Keratinocyte (primary cell): ENCODE measurements around the gene ANKRD27. TPM values are rescaled to one million over a fixed set of nuclear protein-coding genes. Genes with fewer than 3 reads are reported as not detected.

Experiments
- DNase-seq: peaks from one replicate; pipeline ENCODE4 v3.0.0-alpha.2; 2011; ENCODE audit warnings: low read depth, missing footprints, low spot score
- FAIRE-seq: peaks from 2 replicates; lab custom pipeline; 2011; peaks lifted over from hg19 to GRCh38; lab: Jason Lieb, UNC
- H2AFZ ChIP-seq: 2 replicates; pipeline ENCODE4 v1.6.0; 2012; ENCODE audit warnings: low read length, control low read depth, inconsistent platforms; ENCODE audit not compliant: control insufficient read depth
- H3K27ac ChIP-seq: 2 replicates; pipeline ENCODE4 v1.5.1; 2011; ENCODE audit warnings: low read length; ENCODE audit not compliant: control insufficient read depth, insufficient read depth
- H3K27me3 ChIP-seq: 3 replicates; pipeline ENCODE4 v1.6.0; 2011; ENCODE audit warnings: low read length; ENCODE audit not compliant: control insufficient read depth, insufficient read depth; ENCODE audit errors: extremely low read depth
- H3K36me3 ChIP-seq, 2 experiments: 2 replicates in 1 of 2; 3 replicates in 1 of 2; pipeline ENCODE4 v1.5.1; 2011; ENCODE audit warnings: low read length in 2 of 2, mild to moderate bottlenecking in 1 of 2; ENCODE audit not compliant: control insufficient read depth in 2 of 2, insufficient read depth in 2 of 2; ENCODE audit errors: extremely low read depth in 1 of 2
- H3K4me1 ChIP-seq: 3 replicates; pipeline ENCODE4 v1.5.1; 2011; ENCODE audit warnings: low read length; ENCODE audit not compliant: control insufficient read depth, insufficient read depth; ENCODE audit errors: extremely low read depth
- H3K4me2 ChIP-seq: 3 replicates; pipeline ENCODE4 v1.6.0; 2011; ENCODE audit warnings: low read depth, low read length; ENCODE audit not compliant: control insufficient read depth, insufficient read depth; ENCODE audit errors: extremely low read depth
- H3K4me3 ChIP-seq, 3 experiments: fragments of 200-600 bp in 1 of 3; sonication (generic) in 1 of 3; 2 replicates in 2 of 3; 3 replicates in 1 of 3; pipeline ENCODE4 v1.5.1; 2011 to 2016; ENCODE audit warnings: low read length in 3 of 3, mild to moderate bottlenecking in 3 of 3, control low read depth in 2 of 3, inconsistent platforms in 1 of 3, low read depth in 1 of 3, mixed read lengths in 1 of 3, mixed run types in 1 of 3, moderate library complexity in 1 of 3; ENCODE audit not compliant: control insufficient read depth in 2 of 3, insufficient read depth in 2 of 3; ENCODE audit errors: extremely low read depth in 1 of 3
- H3K79me2 ChIP-seq: 2 replicates; pipeline ENCODE4 v1.6.0; 2012; ENCODE audit warnings: low read length; ENCODE audit not compliant: control insufficient read depth, insufficient read depth
- H3K9ac ChIP-seq: 3 replicates; pipeline ENCODE4 v1.6.0; 2011; ENCODE audit warnings: low read length; ENCODE audit not compliant: control insufficient read depth, insufficient read depth; ENCODE audit errors: extremely low read depth
- H3K9me1 ChIP-seq: 3 replicates; pipeline ENCODE4 v1.6.0; 2011; ENCODE audit warnings: low read length; ENCODE audit not compliant: control insufficient read depth, insufficient read depth; ENCODE audit errors: extremely low read depth
- H3K9me3 ChIP-seq: 2 replicates; pipeline ENCODE4 v1.5.1; 2012; ENCODE audit warnings: low read depth, low read length; ENCODE audit not compliant: control insufficient read depth
- H4K20me1 ChIP-seq: 3 replicates; pipeline ENCODE4 v1.6.0; 2011; ENCODE audit warnings: low read length; ENCODE audit not compliant: control insufficient read depth, insufficient read depth; ENCODE audit errors: extremely low read depth
- EZH2 ChIP-seq: IDR thresholded peaks from one replicate; pipeline ENCODE4 v1.6.1; 2012; ENCODE audit warnings: inconsistent platforms, mild to moderate bottlenecking, low read length, moderate library complexity
- dilution Hi-C: fragments of 300-500 bp; cut with MboI; formaldehyde crosslinking; loops from one replicate; pipeline ENCODE4 v1.7.0; 2020; ENCODE audit warnings: low sequenced_read_pairs; ENCODE audit not compliant: extremely low pct_ligation_motif_present
- polyA plus RNA-seq, 5 experiments: library from polyadenylated mRNA; depleted of rRNA in 3 of 5; stranded (reverse) in 3 of 5; stranded (forward) in 1 of 5; unstranded in 1 of 5; fragments of >200 nt; gene quantifications; 1 replicate in 1 of 5; 2 replicates in 3 of 5; 3 replicates in 1 of 5; pipeline versions ENCODE4 v1.2.1 to v1.2.3, GENCODE V29; 2011 to 2012; ENCODE audit warnings: missing spikeins in 2 of 5, low read depth in 1 of 5, low replicate concordance in 1 of 5
- TF ChIP-seq, protein P1 (sequence below), 3 experiments: IDR thresholded peaks in 1 of 3; conservative IDR thresholded peaks in 1 of 3; optimal IDR thresholded peaks in 1 of 3; 2 replicates in 2 of 3; 3 replicates in 1 of 3; pipeline versions ENCODE3 to v1.5.1; 2011; ENCODE audit warnings: low read length in 3 of 3, mild to moderate bottlenecking in 3 of 3, moderate library complexity in 2 of 3, control low read depth in 1 of 3, inconsistent platforms in 1 of 3; ENCODE audit not compliant: insufficient read depth in 2 of 3; ENCODE audit errors: extremely low read depth in 1 of 3

The ANKRD27 gene
- polyA plus RNA-seq, 1 donor (not counting 4 experiments of a cell fraction or from before 2014, with no cell fraction given): 34.5 TPM

GRCh38 chr19:32687681-32688080, 12.7 kb upstream of the ANKRD27 start:
- dilution Hi-C loops: no loop called here
- Histone ChIP-seq H4K20me1 (no peaks in the 10 kb centered on the region), H3K9me3 (no peaks in the 10 kb centered on the region), H3K4me2 (no peak overlapping the region), H3K27me3 (no peaks in the 10 kb centered on the region), H3K9me1 (no peaks in the 10 kb centered on the region), H2AFZ (no peak overlapping the region), H3K27ac (no peak overlapping the region), H3K79me2 (peaks cover 10% of the 10 kb centered on the region), H3K36me3 (no peaks in the 10 kb centered on the region), H3K4me3 (no peak overlapping the region), H3K9ac (no peak overlapping the region), H3K4me1 (peaks cover 10% of the 10 kb centered on the region)
- DNase-seq (no peak), FAIRE-seq (no peak)
- TF ChIP-seq, protein P1, sequence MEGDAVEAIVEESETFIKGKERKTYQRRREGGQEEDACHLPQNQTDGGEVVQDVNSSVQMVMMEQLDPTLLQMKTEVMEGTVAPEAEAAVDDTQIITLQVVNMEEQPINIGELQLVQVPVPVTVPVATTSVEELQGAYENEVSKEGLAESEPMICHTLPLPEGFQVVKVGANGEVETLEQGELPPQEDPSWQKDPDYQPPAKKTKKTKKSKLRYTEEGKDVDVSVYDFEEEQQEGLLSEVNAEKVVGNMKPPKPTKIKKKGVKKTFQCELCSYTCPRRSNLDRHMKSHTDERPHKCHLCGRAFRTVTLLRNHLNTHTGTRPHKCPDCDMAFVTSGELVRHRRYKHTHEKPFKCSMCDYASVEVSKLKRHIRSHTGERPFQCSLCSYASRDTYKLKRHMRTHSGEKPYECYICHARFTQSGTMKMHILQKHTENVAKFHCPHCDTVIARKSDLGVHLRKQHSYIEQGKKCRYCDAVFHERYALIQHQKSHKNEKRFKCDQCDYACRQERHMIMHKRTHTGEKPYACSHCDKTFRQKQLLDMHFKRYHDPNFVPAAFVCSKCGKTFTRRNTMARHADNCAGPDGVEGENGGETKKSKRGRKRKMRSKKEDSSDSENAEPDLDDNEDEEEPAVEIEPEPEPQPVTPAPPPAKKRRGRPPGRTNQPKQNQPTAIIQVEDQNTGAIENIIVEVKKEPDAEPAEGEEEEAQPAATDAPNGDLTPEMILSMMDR (optimal IDR thresholded peaks at IDR 0.05 in 1 of 3, IDR thresholded peaks at IDR 0.05 in 1 of 3, conservative IDR thresholded peaks at IDR 0.05 in 1 of 3; ENCODE audit: extremely low read depth in 1 of 3, insufficient read depth in 2 of 3, low read length in 3 of 3): no peak
- TF ChIP-seq EZH2: no peak

GRCh38 chr19:32686847-32687475, 12.0 kb upstream of the ANKRD27 start:
- Histone ChIP-seq H3K4me3 (no peak overlapping the region), H3K79me2 (peaks cover 3% of the 10 kb centered on the region), H3K9me1 (no peaks in the 10 kb centered on the region), H4K20me1 (no peaks in the 10 kb centered on the region), H3K27me3 (no peaks in the 10 kb centered on the region), H3K9me3 (no peaks in the 10 kb centered on the region), H3K36me3 (no peaks in the 10 kb centered on the region), H3K4me1 (peaks cover 14% of the 10 kb centered on the region), H3K4me2 (no peak overlapping the region), H2AFZ (no peak overlapping the region), H3K27ac (no peak overlapping the region), H3K9ac (no peak overlapping the region)
- no peak for TF ChIP-seq EZH2
- TF ChIP-seq, protein P1 (optimal IDR thresholded peaks at IDR 0.05 in 1 of 3, IDR thresholded peaks at IDR 0.05 in 1 of 3, conservative IDR thresholded peaks at IDR 0.05 in 1 of 3; ENCODE audit: extremely low read depth in 1 of 3, insufficient read depth in 2 of 3, low read length in 3 of 3): no peak
- DNase-seq (no peak), FAIRE-seq (no peak)
- dilution Hi-C loops: no loop called here
